Measurements from ENCODE around the gene DRC1. TPM values are rescaled to one million over a fixed set of nuclear protein-coding genes. Genes with fewer than 3 reads are reported as not detected.

The DRC1 gene
- total RNA-seq, 3 donors from 2014 or later, result not detected

GRCh38 chr2:26457695-26458364 is 56.1 kb downstream of the DRC1 start:
- TF ChIP-seq POLR2A (IDR thresholded peaks at IDR 0.05), result no peak
- no peak for TF ChIP-seq CTCF (IDR thresholded peaks at IDR 0.05)
- TF ChIP-seq POLR2AphosphoS5 (IDR thresholded peaks at IDR 0.05), result no peak
- DNase-seq (ENCODE audit: low spot score in 2 of 2), result peak in 1 of 2 donors; percentile 43
- Histone ChIP-seq H3K27me3 (no peaks in the 10 kb centered on the region), H3K9me3 (no peaks in the 10 kb centered on the region), H3K4me3 (no peak overlapping the region), H3K4me1 (no peaks in the 10 kb centered on the region), H3K27ac (no peak overlapping the region), H3K36me3 (no peaks in the 10 kb centered on the region)
- intact Hi-C loops (cut with DNase I; ENCODE audit: low total_unique reads), result no loop called here

- no peak overlapping the region for H3K27ac ChIP-seq
- no peaks in the 10 kb centered on the region for H3K36me3 ChIP-seq
- peak in 1 of 2 donors; percentile 7 for DNase-seq (ENCODE audit: low spot score in 2 of 2)
- no peaks in the 10 kb centered on the region for H3K27me3 ChIP-seq
- no peak overlapping the region for H3K4me3 ChIP-seq
- no peaks in the 10 kb centered on the region for H3K4me1 ChIP-seq
- no peaks in the 10 kb centered on the region for H3K9me3 ChIP-seq
- intact Hi-C loops (cut with DNase I; ENCODE audit: low total_unique reads), result no loop called here
- TF ChIP-seq POLR2AphosphoS5 (IDR thresholded peaks at IDR 0.05) (no peak), CTCF (IDR thresholded peaks at IDR 0.05) (no peak), POLR2A (IDR thresholded peaks at IDR 0.05) (no peak)
Observed at GRCh38 chr2:26458365-26459042, 56.8 kb downstream of the DRC1 start.

- no peaks in the 10 kb centered on the region for H3K27me3 ChIP-seq
- no peaks in the 10 kb centered on the region for H3K36me3 ChIP-seq
- H3K4me1 ChIP-seq, result no peaks in the 10 kb centered on the region
- H3K27ac ChIP-seq, result no peak overlapping the region
- intact Hi-C loops (cut with DNase I; ENCODE audit: low total_unique reads), result no loop called here
- peak in 1 of 2 donors; percentile 52 for DNase-seq (ENCODE audit: low spot score in 2 of 2)
- no peaks in the 10 kb centered on the region for H3K9me3 ChIP-seq
- no peak overlapping the region for H3K4me3 ChIP-seq
- TF ChIP-seq POLR2A (IDR thresholded peaks at IDR 0.05) (no peak), POLR2AphosphoS5 (IDR thresholded peaks at IDR 0.05) (no peak), CTCF (IDR thresholded peaks at IDR 0.05) (no peak)
Observed at GRCh38 chr2:26459991-26460612, 58.4 kb downstream of the DRC1 start.

GRCh38 chr2:26460613-26461031 is 58.9 kb downstream of the DRC1 start:
- no peaks in the 10 kb centered on the region for H3K4me1 ChIP-seq
- no peaks in the 10 kb centered on the region for H3K27me3 ChIP-seq
- H3K4me3 ChIP-seq, result no peak overlapping the region
- H3K36me3 ChIP-seq, result no peaks in the 10 kb centered on the region
- peak in 1 of 2 donors; percentile 38 for DNase-seq (ENCODE audit: low spot score in 2 of 2)
- no peak for TF ChIP-seq POLR2AphosphoS5 (IDR thresholded peaks at IDR 0.05)
- H3K9me3 ChIP-seq, result no peaks in the 10 kb centered on the region
- intact Hi-C loops (cut with DNase I; ENCODE audit: low total_unique reads), result no loop called here
- no peak overlapping the region for H3K27ac ChIP-seq

GRCh38 chr2:26461601-26462023 is 59.9 kb downstream of the DRC1 start:
- no peaks in the 10 kb centered on the region for H3K27me3 ChIP-seq
- no peaks in the 10 kb centered on the region for H3K4me1 ChIP-seq
- H3K9me3 ChIP-seq, result no peaks in the 10 kb centered on the region
- intact Hi-C loops (cut with DNase I; ENCODE audit: low total_unique reads), result no loop called here
- no peak overlapping the region for H3K4me3 ChIP-seq
- no peaks in the 10 kb centered on the region for H3K36me3 ChIP-seq
- H3K27ac ChIP-seq, result no peak overlapping the region
- peak in 1 of 2 donors; percentile 45 for DNase-seq (ENCODE audit: low spot score in 2 of 2)
- TF ChIP-seq CTCF (IDR thresholded peaks at IDR 0.05) (no peak), POLR2A (IDR thresholded peaks at IDR 0.05) (no peak), POLR2AphosphoS5 (IDR thresholded peaks at IDR 0.05) (no peak)
